H1 (cell line): ENCODE measurements around the gene PIK3R1. TPM values are rescaled to one million over a fixed set of nuclear protein-coding genes. Genes with fewer than 3 reads are reported as not detected.

ENCODE experiments used
- CTCF ChIA-PET: fragments of 300-600 bp; sonication (Branson Sonifier 250); formaldehyde crosslinking; loops from one replicate; lab custom pipeline; 2021; ENCODE audit not compliant: partially characterized antibody; lab: Charles Lee
- POLR2A ChIA-PET: fragments of 300-600 bp; sonication (Branson Sonifier 250); formaldehyde crosslinking; loops from one replicate; lab custom pipeline; 2021; ENCODE audit warnings: inconsistent platforms; ENCODE audit not compliant: partially characterized antibody; lab: Charles Lee
- DNase-seq, 2 experiments: peaks; one replicate each; pipeline versions ENCODE4 v3.0.0 to v3.0.0-alpha.2; 2010 to 2022; ENCODE audit warnings: low spot score in 2 of 2, low read depth in 1 of 2, mixed read lengths in 1 of 2
- FAIRE-seq: peaks from 2 replicates; lab custom pipeline; 2011; peaks lifted over from hg19 to GRCh38; lab: Jason Lieb, UNC
- H2AFZ ChIP-seq: 2 replicates; pipeline ENCODE4 v1.8.1; 2012; ENCODE audit warnings: low read length, inconsistent platforms
- H2AK5ac ChIP-seq: 2 replicates; pipeline ENCODE4 v1.6.1; 2013; ENCODE audit warnings: low read depth, low read length
- H2BK120ac ChIP-seq: replicated peaks from 2 replicates; pipeline ENCODE3; 2013; ENCODE audit warnings: low read depth, low read length, inconsistent platforms
- H2BK12ac ChIP-seq: 2 replicates; pipeline ENCODE4 v1.6.1; 2013; ENCODE audit warnings: low read depth, low read length
- H2BK15ac ChIP-seq: 2 replicates; pipeline ENCODE4 v1.6.1; 2013; ENCODE audit warnings: low read length
- H2BK20ac ChIP-seq: 2 replicates; pipeline ENCODE4 v1.6.1; 2013; ENCODE audit warnings: low read length
- H2BK5ac ChIP-seq: 2 replicates; pipeline ENCODE4 v1.6.1; 2013; ENCODE audit warnings: low read depth, low read length
- H3K14ac ChIP-seq: 2 replicates; pipeline ENCODE4 v1.6.1; 2013; ENCODE audit warnings: inconsistent platforms; ENCODE audit not compliant: insufficient read length
- H3K18ac ChIP-seq: 2 replicates; pipeline ENCODE4 v1.6.1; 2013; ENCODE audit warnings: low read length; ENCODE audit errors: extremely low read depth
- H3K23ac ChIP-seq: 2 replicates; pipeline ENCODE4 v1.6.1; 2013; ENCODE audit warnings: inconsistent platforms; ENCODE audit not compliant: insufficient read length
- H3K23me2 ChIP-seq: 2 replicates; pipeline ENCODE4 v1.6.1; 2013; ENCODE audit warnings: low read depth, low read length
- H3K27ac ChIP-seq: 2 replicates; pipeline ENCODE4 v1.6.1; 2011; ENCODE audit warnings: low read depth, low read length, inconsistent platforms
- H3K27me3 ChIP-seq, 4 experiments: replicated peaks in 1 of 4; 1 replicate in 1 of 4; 2 replicates in 3 of 4; pipeline versions ENCODE4 v1.6.1 to v1.8.1; 2011 to 2013; ENCODE audit warnings: low read length in 3 of 4, mild to moderate bottlenecking in 3 of 4, inconsistent platforms in 2 of 4, mixed read lengths in 2 of 4, moderate library complexity in 1 of 4; ENCODE audit not compliant: control insufficient read depth in 3 of 4, insufficient read depth in 3 of 4; ENCODE audit errors: extremely low read depth in 1 of 4
- H3K36me3 ChIP-seq, 4 experiments: 2 replicates each; pipeline versions ENCODE4 v1.6.1 to v1.8.1; 2011 to 2013; ENCODE audit warnings: mild to moderate bottlenecking in 4 of 4, low read length in 3 of 4, moderate library complexity in 2 of 4, control low read depth in 1 of 4, inconsistent platforms in 1 of 4; ENCODE audit not compliant: insufficient read depth in 4 of 4, control insufficient read depth in 2 of 4
- H3K4ac ChIP-seq: replicated peaks from 2 replicates; pipeline ENCODE3; 2013; ENCODE audit warnings: low read length, low read depth, mixed read lengths, inconsistent platforms; ENCODE audit not compliant: insufficient read length
- H3K4me1 ChIP-seq, 4 experiments: replicated peaks in 1 of 4; 1 replicate in 1 of 4; 2 replicates in 3 of 4; pipeline versions ENCODE4 v1.6.1 to v1.8.1; 2011 to 2013; ENCODE audit warnings: low read length in 3 of 4, inconsistent platforms in 2 of 4, mixed read lengths in 1 of 4; ENCODE audit not compliant: insufficient read depth in 4 of 4, control insufficient read depth in 3 of 4
- H3K4me2 ChIP-seq, 2 experiments: 2 replicates each; pipeline versions ENCODE4 v1.6.1 to v1.8.1; 2011 to 2013; ENCODE audit warnings: low read depth in 2 of 2, low read length in 2 of 2, control low read depth in 1 of 2, inconsistent platforms in 1 of 2, mild to moderate bottlenecking in 1 of 2; ENCODE audit not compliant: insufficient read depth in 1 of 2
- H3K4me3 ChIP-seq, 4 experiments: fragments of 200-600, 300-600 bp in 1 of 4; sonication (generic), shearing (Covaris generic), sonication (Bioruptor Twin) in 1 of 4; 2 replicates each; pipeline versions ENCODE4 v1.5.1 to v1.8.1; 2011 to 2016; ENCODE audit warnings: low read length in 4 of 4, low read depth in 3 of 4, control low read depth in 2 of 4, inconsistent platforms in 2 of 4, mild to moderate bottlenecking in 2 of 4, mixed read lengths in 1 of 4, moderate library complexity in 1 of 4; ENCODE audit not compliant: insufficient read depth in 2 of 4; ENCODE audit errors: extremely low read depth in 1 of 4
- H3K56ac ChIP-seq: replicated peaks from 2 replicates; pipeline ENCODE3; 2013; ENCODE audit warnings: low read depth, mild to moderate bottlenecking, mixed read lengths, low read length, inconsistent platforms; ENCODE audit not compliant: insufficient read length
- H3K79me1 ChIP-seq: 2 replicates; pipeline ENCODE4 v1.6.1; 2013; ENCODE audit warnings: low read depth, low read length, control low read depth
- H3K79me2 ChIP-seq, 2 experiments: 2 replicates each; pipeline versions ENCODE4 v1.6.1 to v1.8.1; 2012 to 2013; ENCODE audit warnings: low read length in 2 of 2, mild to moderate bottlenecking in 2 of 2, inconsistent platforms in 1 of 2; ENCODE audit not compliant: insufficient read depth in 2 of 2, control insufficient read depth in 1 of 2
- H3K9ac ChIP-seq, 4 experiments: replicated peaks in 1 of 4; 1 replicate in 1 of 4; 2 replicates in 3 of 4; pipeline versions ENCODE4 v1.6.1 to v1.8.1; 2011 to 2013; ENCODE audit warnings: low read depth in 3 of 4, low read length in 3 of 4, control low read depth in 2 of 4, mild to moderate bottlenecking in 2 of 4, moderate library complexity in 2 of 4, inconsistent platforms in 1 of 4; ENCODE audit errors: extremely low read depth in 1 of 4
- H3K9me3 ChIP-seq, 2 experiments: 2 replicates each; pipeline versions ENCODE4 v1.6.1 to v1.8.1; 2012 to 2013; ENCODE audit warnings: mild to moderate bottlenecking in 2 of 2, moderate library complexity in 2 of 2, control low read depth in 1 of 2, inconsistent platforms in 1 of 2, low read depth in 1 of 2, low read length in 1 of 2, mixed read lengths in 1 of 2; ENCODE audit not compliant: insufficient read depth in 2 of 2
- H4K20me1 ChIP-seq, 2 experiments: replicated peaks in 1 of 2; 2 replicates each; pipeline versions ENCODE3 to v1.8.1; 2011 to 2013; ENCODE audit warnings: inconsistent platforms in 2 of 2, low read length in 2 of 2, mild to moderate bottlenecking in 1 of 2; ENCODE audit not compliant: insufficient read depth in 2 of 2, control insufficient read depth in 1 of 2
- H4K5ac ChIP-seq: 2 replicates; pipeline ENCODE4 v1.6.1; 2013; ENCODE audit warnings: low read length, low read depth, mixed read lengths, inconsistent platforms; ENCODE audit not compliant: insufficient read length
- H4K8ac ChIP-seq: 2 replicates; pipeline ENCODE4 v1.8.0; 2013; ENCODE audit warnings: mild to moderate bottlenecking, moderate library complexity, low read length, inconsistent platforms; ENCODE audit not compliant: insufficient read depth; ENCODE audit errors: extremely low read depth
- H4K91ac ChIP-seq: replicated peaks from 2 replicates; pipeline ENCODE3; 2013; ENCODE audit warnings: low read length, mixed read lengths, inconsistent platforms; ENCODE audit not compliant: insufficient read length
- BACH1 ChIP-seq: IDR thresholded peaks from 2 replicates; pipeline ENCODE4 v1.6.1; 2012; ENCODE audit warnings: low read length, improper control_type of control experiment
- EZH2 ChIP-seq: fragments of 200-600 bp; sonication (generic); IDR thresholded peaks from 2 replicates; pipeline ENCODE4 v1.7.1; 2012; ENCODE audit warnings: low read depth, mild to moderate bottlenecking, moderate library complexity, low read length, inconsistent platforms; ENCODE audit not compliant: severe bottlenecking
- KDM5A ChIP-seq: fragments of 200-600 bp; IDR thresholded peaks from 2 replicates; pipeline ENCODE4 v1.7.1; 2012; ENCODE audit warnings: mild to moderate bottlenecking, low read length, inconsistent platforms, mixed read lengths
- POLR2A ChIP-seq, 2 experiments: IDR thresholded peaks; 1 replicate in 1 of 2; 2 replicates in 1 of 2; pipeline ENCODE4 v1.6.1; 2011; ENCODE audit warnings: low read depth in 2 of 2, low read length in 2 of 2, mild to moderate bottlenecking in 2 of 2; ENCODE audit errors: control extremely low read depth in 1 of 2
- POLR2AphosphoS5 ChIP-seq: IDR thresholded peaks from 2 replicates; pipeline ENCODE4 v1.6.1; 2011; ENCODE audit warnings: low read depth, low read length
- SP4 ChIP-seq: IDR thresholded peaks from 2 replicates; pipeline ENCODE4 v1.6.1; 2012; ENCODE audit warnings: low read length, inconsistent platforms
- WGBS, 2 experiments: shearing (Covaris generic) in 1 of 2; methylation state at CpG; one replicate each; pipeline versions ENCODE4 v1.1.6 to v1.1.7; 2013 to 2015; ENCODE audit warnings: low lambda C conversion rate in 2 of 2, mixed read lengths in 2 of 2, inconsistent platforms in 1 of 2, low coverage in 1 of 2, missing lambda C conversion rate in 1 of 2; ENCODE audit not compliant: insufficient replicate concordance in 2 of 2, insufficient coverage in 1 of 2, insufficient read length in 1 of 2; ENCODE audit errors: extremely low coverage in 1 of 2, missing lambda C conversion rate in 1 of 2; 5-methylcytosine and 5-hydroxymethylcytosine counted together
- polyA plus RNA-seq, 7 experiments: library from polyadenylated mRNA; depleted of rRNA in 3 of 7; stranded (reverse) in 5 of 7; unstranded in 2 of 7; fragments of >200 nt in 5 of 7; fragments of 200-250 nt in 2 of 7; gene quantifications; 1 replicate in 5 of 7; 2 replicates in 1 of 7; 4 replicates in 1 of 7; pipeline versions ENCODE4 v1.2.1 to v1.2.3, GENCODE V29; 2011 to 2013; ENCODE audit warnings: missing spikeins in 2 of 7, mixed read lengths in 2 of 7
- total RNA-seq: library from RNA; stranded (reverse); fragmentation: NEBNext Ultra II Directional; extraction: Animal tissue kit (Norgen Biotek cat#: 25700); gene quantifications from 2 replicates; pipeline ENCODE4 v1.2.1, GENCODE V29; 2021

The PIK3R1 gene
- total and polyA plus RNA-seq, 2 of the 8 experiments (the other 6 are each of a cell fraction or from before 2014, with no cell fraction given) = 2.3 to 13.7 TPM

GRCh38 chr5:68283766-68284165, 68.2 kb downstream of the PIK3R1 start:
- WGBS, 2 experiments = 98% methylated on average over 4 of the region's 4 CpGs; no CpG with 5 or more reads in 1 of the 2 experiments

More at GRCh38 chr5:68283766-68284165, 68.2 kb downstream of the PIK3R1 start:
- H4K8ac ChIP-seq = no peak overlapping the region
- H2BK20ac ChIP-seq = no peak overlapping the region
- no peak overlapping the region for H3K9ac ChIP-seq
- H2AFZ ChIP-seq = no peak overlapping the region
- DNase-seq (no peak), FAIRE-seq (no peak)
- H3K4me2 ChIP-seq = no peak overlapping the region
- no peak overlapping the region for H4K91ac ChIP-seq
- no peak overlapping the region for H3K18ac ChIP-seq
- no peaks in the 10 kb centered on the region for H3K79me1 ChIP-seq
- H2BK15ac ChIP-seq = no peak overlapping the region
- no peaks in the 10 kb centered on the region for H3K9me3 ChIP-seq
- H3K4me1 ChIP-seq = peaks cover 0 to 5% (median 3%) of the 10 kb centered on the region in 4 experiments; a peak in 4 of 7 replicates
- H3K23me2 ChIP-seq = peaks cover 6% of the 10 kb centered on the region
- H2BK120ac ChIP-seq = no peak overlapping the region
- H3K27me3 ChIP-seq = no peaks in the 10 kb centered on the region
- POLR2A ChIA-PET = no interaction called here
- H3K14ac ChIP-seq = no peak overlapping the region
- no peak overlapping the region for H3K23ac ChIP-seq
- H2BK5ac ChIP-seq = no peak overlapping the region
- no peak overlapping the region for H3K4ac ChIP-seq
- no peak overlapping the region for H2AK5ac ChIP-seq
- H3K27ac ChIP-seq = no peak overlapping the region
- no peak overlapping the region for H3K56ac ChIP-seq
- H3K36me3 ChIP-seq = peaks cover 0 to 7% (median 3%) of the 10 kb centered on the region in 4 experiments; a peak in 2 of 8 replicates
- H4K5ac ChIP-seq = no peak overlapping the region
- H3K79me2 ChIP-seq = no peaks in the 10 kb centered on the region
- H3K4me3 ChIP-seq = no peak overlapping the region
- TF ChIP-seq EZH2 = no peak
- TF ChIP-seq BACH1 = no peak
- TF ChIP-seq POLR2AphosphoS5 = no peak
- TF ChIP-seq KDM5A = no peak
- no peak for TF ChIP-seq SP4
- no peak for TF ChIP-seq POLR2A (IDR thresholded peaks at IDR 0.05; ENCODE audit: control extremely low read depth in 1 of 2, low read depth in 2 of 2, low read length in 2 of 2)
- H2BK12ac ChIP-seq = no peak overlapping the region
- CTCF ChIA-PET = interaction anchor here (0.8 to 1.7 kb wide), 5 partner anchors 690 to 1134 kb away, joined by 3 to 7 read pairs (median 3); no protein-coding TSS in a partner anchor
- H4K20me1 ChIP-seq = no peaks in the 10 kb centered on the region
